ENCODE measurements around the gene NEURL1. TPM values are rescaled to one million over a fixed set of nuclear protein-coding genes. Genes with fewer than 3 reads are reported as not detected.
"Not testable (repeated sequence)": the region's sequence is repeated elsewhere in the genome, so short reads cannot be mapped to it uniquely, and the experiment has no call there.

NEURL1 gene
- total RNA-seq, 1 donor, result 0.27 TPM

- no peak for TF ChIP-seq CTCF (IDR thresholded peaks at IDR 0.05; ENCODE audit: insufficient read depth, low read length)
- no peak overlapping the region for H3K4me3 ChIP-seq (ENCODE audit: low read depth, low read length)
- no peak for DNase-seq (ENCODE audit: low read depth)
Observed at GRCh38 chr10:103499881-103500280, 6.4 kb downstream of the NEURL1 start.

GRCh38 chr10:103500481-103500880, 7.0 kb downstream of the NEURL1 start:
- no peak for DNase-seq (ENCODE audit: low read depth)
- no peak for TF ChIP-seq CTCF (IDR thresholded peaks at IDR 0.05; ENCODE audit: insufficient read depth, low read length)
- no peak overlapping the region for H3K4me3 ChIP-seq (ENCODE audit: low read depth, low read length)

GRCh38 chr10:103501186-103501585, 7.7 kb downstream of the NEURL1 start:
- TF ChIP-seq CTCF (IDR thresholded peaks at IDR 0.05; ENCODE audit: insufficient read depth, low read length), result no peak
- no peak overlapping the region for H3K4me3 ChIP-seq (ENCODE audit: low read depth, low read length)
- no peak for DNase-seq (ENCODE audit: low read depth)

GRCh38 chr10:103502849-103503660, 9.6 kb downstream of the NEURL1 start:
- no peak for TF ChIP-seq CTCF (IDR thresholded peaks at IDR 0.05; ENCODE audit: insufficient read depth, low read length)
- DNase-seq (ENCODE audit: low read depth), result no peak
- H3K4me3 ChIP-seq (ENCODE audit: low read depth, low read length), result no peak overlapping the region

GRCh38 chr10:103503777-103504176, 10.3 kb downstream of the NEURL1 start:
- not testable (repeated sequence) for DNase-seq (ENCODE audit: low read depth); H3K4me3 ChIP-seq (ENCODE audit: low read depth, low read length)

- no peak for TF ChIP-seq CTCF (IDR thresholded peaks at IDR 0.05; ENCODE audit: insufficient read depth, low read length)
- DNase-seq (ENCODE audit: low read depth), result peak; percentile 94
- H3K4me3 ChIP-seq (ENCODE audit: low read depth, low read length), result no peak overlapping the region
Observed at GRCh38 chr10:103504181-103504783, 10.8 kb downstream of the NEURL1 start.

- H3K4me3 ChIP-seq (ENCODE audit: low read depth, low read length), result no peak overlapping the region
Observed at GRCh38 chr10:103506061-103506460, 12.6 kb downstream of the NEURL1 start.

More at GRCh38 chr10:103506061-103506460, 12.6 kb downstream of the NEURL1 start:
- DNase-seq (ENCODE audit: low read depth), result no peak
- no peak for TF ChIP-seq CTCF (IDR thresholded peaks at IDR 0.05; ENCODE audit: insufficient read depth, low read length)

Measured in fibroblast of the aortic adventitia (primary cell).